ENCODE measurements around the gene PCDHA7.
"Not testable (repeated sequence)": the region's sequence is repeated elsewhere in the genome, so short reads cannot be mapped to it uniquely, and the experiment has no call there.

Gene PCDHA7, protein sequence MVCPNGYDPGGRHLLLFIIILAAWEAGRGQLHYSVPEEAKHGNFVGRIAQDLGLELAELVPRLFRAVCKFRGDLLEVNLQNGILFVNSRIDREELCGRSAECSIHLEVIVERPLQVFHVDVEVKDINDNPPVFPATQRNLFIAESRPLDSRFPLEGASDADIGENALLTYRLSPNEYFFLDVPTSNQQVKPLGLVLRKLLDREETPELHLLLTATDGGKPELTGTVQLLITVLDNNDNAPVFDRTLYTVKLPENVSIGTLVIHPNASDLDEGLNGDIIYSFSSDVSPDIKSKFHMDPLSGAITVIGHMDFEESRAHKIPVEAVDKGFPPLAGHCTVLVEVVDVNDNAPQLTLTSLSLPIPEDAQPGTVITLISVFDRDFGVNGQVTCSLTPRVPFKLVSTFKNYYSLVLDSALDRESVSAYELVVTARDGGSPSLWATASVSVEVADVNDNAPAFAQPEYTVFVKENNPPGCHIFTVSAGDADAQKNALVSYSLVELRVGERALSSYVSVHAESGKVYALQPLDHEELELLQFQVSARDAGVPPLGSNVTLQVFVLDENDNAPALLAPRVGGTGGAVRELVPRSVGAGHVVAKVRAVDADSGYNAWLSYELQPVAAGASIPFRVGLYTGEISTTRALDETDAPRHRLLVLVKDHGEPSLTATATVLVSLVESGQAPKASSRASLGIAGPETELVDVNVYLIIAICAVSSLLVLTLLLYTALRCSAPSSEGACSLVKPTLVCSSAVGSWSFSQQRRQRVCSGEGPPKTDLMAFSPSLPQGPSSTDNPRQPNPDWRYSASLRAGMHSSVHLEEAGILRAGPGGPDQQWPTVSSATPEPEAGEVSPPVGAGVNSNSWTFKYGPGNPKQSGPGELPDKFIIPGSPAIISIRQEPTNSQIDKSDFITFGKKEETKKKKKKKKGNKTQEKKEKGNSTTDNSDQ

DNA sequence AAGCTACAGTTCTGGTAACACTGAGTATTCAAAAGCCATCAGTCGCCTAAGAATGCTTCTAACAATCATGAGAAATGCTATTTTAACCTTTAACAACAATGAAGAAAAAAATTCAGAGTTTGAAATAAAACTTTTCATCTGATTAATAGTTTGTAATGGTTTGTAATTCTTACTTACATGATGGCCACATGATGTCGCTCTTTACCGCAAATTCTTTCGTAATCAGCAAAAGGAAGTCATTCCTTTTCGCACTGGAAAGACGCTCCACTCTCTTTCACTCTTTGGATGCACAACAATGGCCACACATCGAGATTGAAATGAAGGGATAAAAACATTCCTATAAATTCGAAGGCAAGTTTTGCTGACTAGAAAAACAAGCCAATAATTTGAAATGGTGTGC lies at the start of gene PCDHA7:
Gene PCDHA7, plus strand, starts transcription at position 277 of the 400 bp plus-strand sequence. Its CDS starts 115 bp downstream, at position 392.
- H3K36me3 Mint-ChIP-seq = no peaks in the 10 kb centered on the region
- ATAC-seq = no peak
- H3K27me3 Mint-ChIP-seq = peaks cover 21% of the 10 kb centered on the region
- no peak within 1 kb of the TSS for H3K27ac Mint-ChIP-seq
- peaks cover 14% of the 10 kb centered on the region for H3K9me3 Mint-ChIP-seq
- H3K4me3 Mint-ChIP-seq = no peak within 1 kb of the TSS
- H3K4me1 Mint-ChIP-seq = no peaks in the 10 kb centered on the region

DNA sequence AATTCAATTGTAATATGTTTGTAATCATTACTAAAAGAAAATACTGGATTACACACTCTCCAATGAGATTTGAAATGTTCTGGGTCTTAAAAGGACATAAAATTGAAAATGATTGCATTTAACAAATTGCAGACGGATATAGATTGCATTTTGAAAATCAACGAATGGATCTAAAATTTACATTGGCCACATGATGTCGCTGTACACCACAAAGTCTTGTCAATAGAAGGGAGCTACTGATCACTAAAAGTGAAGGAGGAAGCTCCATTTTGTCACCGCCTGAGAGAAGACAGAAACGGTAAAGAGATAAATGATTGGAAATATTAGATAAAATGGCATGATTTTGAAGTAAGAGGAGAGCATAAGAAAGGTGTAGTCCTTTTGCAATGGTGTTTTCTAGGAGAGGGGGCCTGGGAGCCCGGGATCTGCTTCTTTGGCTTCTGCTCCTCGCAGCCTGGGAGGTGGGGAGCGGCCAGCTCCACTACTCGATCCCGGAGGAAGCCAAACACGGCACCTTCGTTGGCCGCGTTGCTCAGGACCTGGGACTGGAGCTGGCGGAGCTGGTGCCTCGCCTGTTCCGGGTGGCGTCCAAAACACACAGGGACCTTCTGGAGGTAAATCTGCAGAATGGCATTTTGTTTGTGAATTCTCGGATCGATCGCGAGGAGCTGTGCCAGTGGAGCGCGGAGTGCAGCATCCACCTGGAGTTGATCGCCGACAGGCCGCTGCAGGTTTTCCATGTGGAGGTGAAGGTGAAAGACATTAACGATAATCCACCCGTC lies 48.0 kb upstream of the PCDHA7 start, which contains the start of gene PCDHA1:
Gene PCDHA1, plus strand, starts transcription at position 236 of the 782 bp plus-strand sequence.
- Mint-ChIP-seq H3K4me3 (no peak within 1 kb of the TSS), H3K27ac (no peak within 1 kb of the TSS), H3K4me1 (no peaks in the 10 kb centered on the region), H3K9me3 (peaks cover 19% of the 10 kb centered on the region), H3K36me3 (no peaks in the 10 kb centered on the region), H3K27me3 (peaks cover 27% of the 10 kb centered on the region)
- no peak for ATAC-seq

DNA sequence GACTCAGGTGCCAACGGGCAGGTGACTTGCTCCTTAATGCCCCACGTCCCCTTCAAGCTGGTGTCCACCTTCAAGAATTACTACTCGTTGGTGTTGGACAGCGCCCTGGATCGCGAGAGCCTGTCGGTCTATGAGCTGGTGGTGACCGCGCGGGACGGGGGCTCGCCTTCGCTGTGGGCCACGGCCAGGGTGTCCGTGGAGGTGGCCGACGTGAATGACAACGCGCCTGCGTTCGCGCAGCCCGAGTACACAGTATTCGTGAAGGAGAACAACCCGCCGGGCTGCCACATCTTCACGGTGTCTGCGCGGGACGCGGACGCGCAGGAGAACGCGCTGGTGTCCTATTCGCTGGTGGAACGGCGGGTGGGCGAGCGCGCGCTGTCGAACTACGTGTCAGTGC lies 46.6 kb upstream of the PCDHA7 start:
- not testable (repeated sequence) for H3K27ac Mint-ChIP-seq, H3K36me3 Mint-ChIP-seq, H3K4me1 Mint-ChIP-seq, H3K4me3 Mint-ChIP-seq, ATAC-seq
- H3K27me3 Mint-ChIP-seq = peaks cover 32% of the 10 kb centered on the region
- H3K9me3 Mint-ChIP-seq = peaks cover 16% of the 10 kb centered on the region

DNA sequence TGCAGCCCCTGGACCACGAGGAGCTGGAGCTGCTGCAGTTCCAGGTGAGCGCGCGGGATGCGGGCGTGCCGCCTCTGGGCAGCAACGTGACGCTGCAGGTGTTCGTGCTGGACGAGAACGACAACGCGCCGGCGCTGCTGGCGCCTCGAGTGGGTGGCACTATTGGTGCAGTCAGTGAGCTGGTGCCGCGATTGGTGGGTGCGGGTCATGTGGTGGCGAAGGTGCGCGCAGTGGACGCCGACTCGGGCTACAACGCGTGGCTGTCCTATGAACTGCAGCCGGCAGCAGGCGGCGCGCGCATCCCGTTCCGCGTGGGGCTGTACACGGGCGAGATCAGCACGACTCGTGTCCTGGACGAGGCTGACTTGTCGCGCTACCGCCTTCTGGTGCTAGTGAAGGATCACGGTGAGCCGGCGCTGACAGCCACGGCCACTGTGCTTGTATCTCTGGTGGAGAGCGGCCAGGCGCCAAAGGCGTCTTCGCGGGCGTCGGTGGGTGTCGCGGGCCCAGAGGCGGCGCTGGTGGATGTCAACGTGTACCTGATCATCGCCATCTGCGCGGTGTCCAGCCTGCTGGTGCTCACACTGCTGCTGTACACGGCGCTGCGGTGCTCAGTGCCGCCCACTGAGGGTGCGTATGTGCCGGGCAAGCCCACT lies 46.1 kb upstream of the PCDHA7 start:
- H3K27ac Mint-ChIP-seq, H3K4me1 Mint-ChIP-seq, H3K4me3 Mint-ChIP-seq, H3K36me3 Mint-ChIP-seq, ATAC-seq: not testable (repeated sequence)
- peaks cover 32% of the 10 kb centered on the region for H3K27me3 Mint-ChIP-seq
- peaks cover 11% of the 10 kb centered on the region for H3K9me3 Mint-ChIP-seq

DNA sequence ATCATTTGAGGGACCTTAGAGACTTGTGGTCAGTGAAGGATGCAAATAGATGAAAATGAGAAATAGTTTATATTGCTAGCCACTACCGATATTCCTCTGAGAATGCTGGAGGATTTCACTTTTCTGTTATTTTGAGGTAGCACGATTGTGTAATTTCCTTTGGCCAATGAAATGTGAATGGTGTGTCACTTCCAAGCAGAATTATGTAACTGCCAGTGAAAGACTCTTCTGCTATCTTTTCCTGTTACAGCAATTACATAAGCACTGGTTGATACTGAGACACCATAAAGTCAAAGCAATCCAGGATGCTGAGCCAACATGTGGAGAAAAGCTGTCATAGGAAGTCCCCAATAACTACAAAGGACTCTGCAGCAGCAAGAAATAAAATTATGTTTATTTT lies 43.0 kb upstream of the PCDHA7 start:
- Mint-ChIP-seq H3K27ac (no peak overlapping the region), H3K4me1 (no peaks in the 10 kb centered on the region), H3K27me3 (peaks cover 26% of the 10 kb centered on the region), H3K4me3 (no peak overlapping the region), H3K36me3 (no peaks in the 10 kb centered on the region), H3K9me3 (peaks cover 9% of the 10 kb centered on the region)
- ATAC-seq = no peak

DNA sequence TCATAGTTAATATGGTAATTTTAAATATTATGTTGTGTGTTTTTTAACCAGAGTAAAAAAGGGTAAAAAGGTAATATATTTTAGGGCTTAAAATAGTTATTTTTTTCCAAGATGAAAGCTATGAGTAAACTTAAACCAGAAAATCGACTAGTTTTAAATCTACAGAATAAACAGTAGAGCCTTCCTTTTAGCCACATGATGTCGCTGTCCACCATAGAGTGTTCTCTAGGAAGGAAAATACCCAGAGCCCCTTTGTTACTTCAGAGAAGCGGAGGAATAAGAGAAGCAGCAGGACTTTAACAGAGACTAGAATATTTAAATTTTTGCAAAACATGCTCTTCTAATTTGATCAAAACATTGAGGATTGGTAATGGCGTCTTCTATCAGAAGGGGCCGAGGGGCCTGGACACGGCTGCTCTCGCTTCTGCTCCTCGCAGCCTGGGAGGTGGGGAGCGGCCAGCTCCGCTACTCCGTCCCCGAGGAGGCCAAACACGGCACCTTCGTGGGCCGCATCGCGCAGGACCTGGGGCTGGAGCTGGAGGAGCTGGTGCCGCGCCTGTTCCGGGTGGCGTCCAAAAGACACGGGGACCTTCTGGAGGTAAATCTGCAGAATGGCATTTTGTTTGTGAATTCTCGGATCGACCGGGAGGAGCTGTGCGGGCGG lies 39.3 kb upstream of the PCDHA7 start, which contains the start of gene PCDHA2:
Gene PCDHA2, plus strand, starts transcription at position 258 of the 664 bp plus-strand sequence.
- no peaks in the 10 kb centered on the region for H3K4me1 Mint-ChIP-seq
- peaks cover 26% of the 10 kb centered on the region for H3K27me3 Mint-ChIP-seq
- ATAC-seq = no peak
- peaks cover 5% of the 10 kb centered on the region for H3K9me3 Mint-ChIP-seq
- H3K4me3 Mint-ChIP-seq = no peak within 1 kb of the TSS
- H3K27ac Mint-ChIP-seq = no peak within 1 kb of the TSS
- H3K36me3 Mint-ChIP-seq = no peaks in the 10 kb centered on the region

DNA sequence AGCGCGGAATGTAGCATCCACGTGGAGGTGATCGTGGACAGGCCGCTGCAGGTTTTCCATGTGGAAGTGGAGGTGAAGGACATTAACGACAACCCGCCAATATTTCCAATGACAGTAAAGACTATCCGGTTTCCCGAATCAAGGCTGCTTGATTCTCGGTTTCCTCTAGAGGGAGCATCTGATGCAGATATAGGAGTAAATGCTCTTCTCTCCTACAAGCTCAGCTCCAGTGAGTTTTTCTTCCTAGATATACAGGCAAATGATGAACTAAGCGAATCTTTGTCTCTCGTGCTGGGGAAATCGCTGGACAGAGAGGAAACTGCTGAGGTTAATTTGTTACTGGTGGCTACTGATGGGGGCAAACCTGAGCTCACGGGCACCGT lies 38.8 kb upstream of the PCDHA7 start:
- no peak overlapping the region for H3K27ac Mint-ChIP-seq
- H3K27me3 Mint-ChIP-seq = peaks cover 26% of the 10 kb centered on the region
- no peaks in the 10 kb centered on the region for H3K4me1 Mint-ChIP-seq
- no peaks in the 10 kb centered on the region for H3K36me3 Mint-ChIP-seq
- H3K9me3 Mint-ChIP-seq = peaks cover 5% of the 10 kb centered on the region
- no peak overlapping the region for H3K4me3 Mint-ChIP-seq
- ATAC-seq = no peak

DNA sequence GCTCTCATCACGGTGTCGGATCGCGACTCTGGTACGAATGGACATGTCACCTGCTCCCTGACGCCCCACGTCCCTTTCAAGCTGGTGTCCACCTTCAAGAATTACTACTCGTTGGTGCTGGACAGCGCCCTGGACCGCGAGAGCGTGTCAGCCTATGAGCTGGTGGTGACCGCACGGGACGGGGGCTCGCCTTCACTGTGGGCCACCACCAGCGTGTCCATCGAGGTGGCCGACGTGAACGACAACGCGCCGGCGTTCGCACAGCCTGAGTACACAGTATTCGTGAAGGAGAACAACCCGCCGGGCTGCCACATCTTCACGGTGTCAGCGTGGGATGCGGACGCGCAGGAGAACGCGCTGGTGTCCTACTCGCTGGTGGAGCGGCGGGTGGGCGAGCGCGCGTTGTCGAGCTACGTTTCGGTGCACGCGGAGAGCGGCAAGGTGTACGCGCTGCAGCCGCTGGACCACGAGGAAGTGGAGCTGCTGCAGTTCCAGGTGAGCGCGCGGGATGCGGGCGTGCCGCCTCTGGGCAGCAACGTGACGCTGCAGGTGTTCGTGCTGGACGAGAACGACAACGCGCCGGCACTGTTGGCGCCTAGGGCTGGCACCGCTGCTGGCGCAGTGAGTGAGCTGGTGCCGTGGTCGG lies 37.9 kb upstream of the PCDHA7 start:
- peaks cover 22% of the 10 kb centered on the region for H3K27me3 Mint-ChIP-seq
- H3K27ac Mint-ChIP-seq, H3K4me1 Mint-ChIP-seq, ATAC-seq, H3K4me3 Mint-ChIP-seq, H3K9me3 Mint-ChIP-seq, H3K36me3 Mint-ChIP-seq: not testable (repeated sequence)

DNA sequence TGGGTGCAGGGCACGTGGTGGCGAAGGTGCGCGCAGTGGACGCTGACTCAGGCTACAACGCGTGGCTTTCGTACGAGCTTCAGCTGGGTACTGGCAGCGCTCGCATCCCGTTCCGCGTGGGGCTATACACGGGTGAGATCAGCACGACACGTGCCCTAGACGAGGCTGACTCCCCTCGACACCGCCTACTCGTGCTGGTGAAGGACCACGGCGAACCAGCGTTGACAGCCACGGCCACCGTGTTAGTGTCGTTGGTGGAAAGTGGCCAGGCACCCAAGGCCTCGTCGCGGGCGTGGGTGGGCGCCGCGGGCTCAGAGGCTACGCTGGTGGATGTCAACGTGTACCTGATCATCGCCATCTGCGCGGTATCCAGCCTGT lies 37.4 kb upstream of the PCDHA7 start:
- no peak overlapping the region for H3K4me3 Mint-ChIP-seq
- peaks cover 5% of the 10 kb centered on the region for H3K9me3 Mint-ChIP-seq
- ATAC-seq = no peak
- H3K36me3 Mint-ChIP-seq = no peaks in the 10 kb centered on the region
- H3K4me1 Mint-ChIP-seq = no peaks in the 10 kb centered on the region
- no peak overlapping the region for H3K27ac Mint-ChIP-seq
- peaks cover 17% of the 10 kb centered on the region for H3K27me3 Mint-ChIP-seq

DNA sequence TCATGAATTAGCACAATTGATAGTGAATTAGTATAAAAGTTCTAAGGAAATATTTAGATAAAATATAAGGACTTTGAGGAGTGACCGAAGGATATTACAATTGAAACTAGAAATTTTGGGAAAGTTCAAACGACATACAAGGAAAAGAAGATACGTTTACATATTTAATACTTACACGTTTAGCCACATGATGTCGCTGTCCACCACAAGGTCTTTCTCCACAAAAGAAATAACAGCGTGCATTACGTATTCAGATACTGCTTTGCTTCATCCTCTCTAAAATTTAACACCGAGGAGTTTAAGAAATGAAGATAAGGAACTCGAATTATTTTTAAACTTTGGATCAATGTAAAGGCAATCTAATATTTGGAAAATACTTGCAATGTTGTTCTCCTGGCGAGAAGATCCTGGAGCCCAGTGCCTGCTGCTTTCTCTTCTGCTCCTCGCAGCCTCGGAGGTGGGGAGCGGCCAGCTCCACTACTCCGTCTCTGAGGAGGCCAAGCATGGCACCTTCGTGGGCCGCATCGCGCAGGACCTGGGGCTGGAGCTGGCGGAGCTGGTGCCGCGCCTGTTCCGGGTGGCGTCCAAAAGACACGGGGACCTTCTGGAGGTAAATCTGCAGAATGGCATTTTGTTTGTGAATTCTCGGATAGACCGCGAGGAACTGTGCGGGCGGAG lies 33.1 kb upstream of the PCDHA7 start, which contains the start of gene PCDHA3:
Gene PCDHA3, plus strand, starts transcription at position 242 of the 678 bp plus-strand sequence.
- peaks cover 7% of the 10 kb centered on the region for H3K9me3 Mint-ChIP-seq
- H3K27me3 Mint-ChIP-seq = peaks cover 9% of the 10 kb centered on the region
- no peaks in the 10 kb centered on the region for H3K36me3 Mint-ChIP-seq
- ATAC-seq = no peak
- no peak within 1 kb of the TSS for H3K4me3 Mint-ChIP-seq
- no peak within 1 kb of the TSS for H3K27ac Mint-ChIP-seq
- H3K4me1 Mint-ChIP-seq = no peaks in the 10 kb centered on the region

DNA sequence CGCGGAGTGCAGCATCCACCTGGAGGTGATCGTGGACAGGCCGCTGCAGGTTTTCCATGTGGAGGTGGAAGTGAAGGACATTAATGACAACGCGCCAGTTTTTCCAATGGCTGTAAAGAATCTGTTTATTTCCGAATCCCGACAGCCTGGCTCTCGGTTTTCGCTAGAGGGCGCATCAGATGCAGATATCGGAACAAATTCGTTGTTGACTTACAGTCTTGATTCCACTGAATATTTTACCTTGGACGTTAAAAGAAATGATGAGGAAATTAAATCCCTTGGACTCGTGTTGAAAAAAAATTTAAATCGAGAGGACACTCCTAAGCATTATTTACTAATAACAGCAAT lies 32.6 kb upstream of the PCDHA7 start:
- peaks cover 7% of the 10 kb centered on the region for H3K9me3 Mint-ChIP-seq
- no peaks in the 10 kb centered on the region for H3K4me1 Mint-ChIP-seq
- H3K27me3 Mint-ChIP-seq = peaks cover 9% of the 10 kb centered on the region
- no peak overlapping the region for H3K4me3 Mint-ChIP-seq
- ATAC-seq = no peak
- no peaks in the 10 kb centered on the region for H3K36me3 Mint-ChIP-seq
- no peak overlapping the region for H3K27ac Mint-ChIP-seq

DNA sequence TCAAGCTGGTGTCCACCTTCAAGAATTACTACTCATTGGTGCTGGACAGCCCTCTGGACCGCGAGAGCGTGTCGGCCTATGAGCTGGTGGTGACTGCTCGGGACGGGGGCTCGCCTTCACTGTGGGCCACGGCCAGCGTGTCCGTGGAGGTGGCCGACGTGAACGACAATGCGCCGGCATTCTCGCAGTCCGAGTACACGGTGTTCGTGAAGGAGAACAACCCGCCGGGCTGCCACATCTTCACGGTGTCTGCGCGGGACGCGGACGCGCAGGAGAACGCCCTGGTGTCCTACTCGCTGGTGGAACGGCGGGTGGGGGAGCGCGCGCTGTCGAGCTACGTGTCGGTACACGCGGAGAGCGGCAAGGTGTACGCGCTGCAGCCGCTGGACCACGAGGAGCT lies 31.7 kb upstream of the PCDHA7 start:
- H3K9me3 Mint-ChIP-seq, H3K36me3 Mint-ChIP-seq, H3K27ac Mint-ChIP-seq, H3K4me1 Mint-ChIP-seq, H3K4me3 Mint-ChIP-seq, H3K27me3 Mint-ChIP-seq, ATAC-seq: not testable (repeated sequence)

DNA sequence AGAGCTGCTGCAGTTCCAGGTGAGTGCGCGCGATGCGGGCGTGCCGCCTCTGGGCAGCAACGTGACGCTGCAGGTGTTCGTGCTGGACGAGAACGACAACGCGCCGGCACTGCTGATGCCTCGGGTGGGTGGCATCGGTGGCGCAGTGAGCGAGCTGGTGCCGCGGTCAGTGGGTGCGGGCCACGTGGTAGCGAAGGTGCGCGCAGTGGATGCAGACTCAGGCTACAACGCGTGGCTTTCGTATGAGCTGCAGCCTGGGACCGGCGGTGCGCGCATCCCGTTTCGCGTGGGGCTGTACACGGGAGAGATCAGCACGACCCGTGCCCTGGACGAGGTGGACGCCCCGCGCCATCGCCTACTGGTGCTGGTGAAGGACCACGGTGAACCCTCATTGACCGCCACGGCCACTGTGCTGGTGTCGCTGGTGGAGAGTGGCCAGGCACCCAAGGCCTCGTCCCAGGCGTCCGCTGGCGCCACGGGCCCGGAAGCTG lies 31.2 kb upstream of the PCDHA7 start:
- Mint-ChIP-seq H3K27me3 (peaks cover 9% of the 10 kb centered on the region), H3K27ac (no peak overlapping the region), H3K4me3 (no peak overlapping the region), H3K9me3 (peaks cover 7% of the 10 kb centered on the region), H3K4me1 (no peaks in the 10 kb centered on the region), H3K36me3 (no peaks in the 10 kb centered on the region)
- ATAC-seq = no peak

Measured in stimulated activated memory B cell treated with anti-CD40 and anti-IgM and Interleukin-4, amounts not matched to agents 10 μg/mL and 1 μg/mL and 100 μg/mL, for 72 hours (primary cell).